ENCODE measurements around the gene ARF5. TPM values are rescaled to one million over a fixed set of nuclear protein-coding genes. Genes with fewer than 3 reads are reported as not detected.
A peak's percentile ranks its signal among the peaks of the same experiment; 100 is the strongest.
"Not testable (repeated sequence)": the region's sequence is repeated elsewhere in the genome, so short reads cannot be mapped to it uniquely, and the experiment has no call there.

The ARF5 gene
- polyA plus RNA-seq (2013, experiment 1 of 2; ENCODE audit: insufficient read length), result 155 TPM
- polyA plus RNA-seq (2013, experiment 2 of 2; ENCODE audit: insufficient read length), result 146 TPM

DNA sequence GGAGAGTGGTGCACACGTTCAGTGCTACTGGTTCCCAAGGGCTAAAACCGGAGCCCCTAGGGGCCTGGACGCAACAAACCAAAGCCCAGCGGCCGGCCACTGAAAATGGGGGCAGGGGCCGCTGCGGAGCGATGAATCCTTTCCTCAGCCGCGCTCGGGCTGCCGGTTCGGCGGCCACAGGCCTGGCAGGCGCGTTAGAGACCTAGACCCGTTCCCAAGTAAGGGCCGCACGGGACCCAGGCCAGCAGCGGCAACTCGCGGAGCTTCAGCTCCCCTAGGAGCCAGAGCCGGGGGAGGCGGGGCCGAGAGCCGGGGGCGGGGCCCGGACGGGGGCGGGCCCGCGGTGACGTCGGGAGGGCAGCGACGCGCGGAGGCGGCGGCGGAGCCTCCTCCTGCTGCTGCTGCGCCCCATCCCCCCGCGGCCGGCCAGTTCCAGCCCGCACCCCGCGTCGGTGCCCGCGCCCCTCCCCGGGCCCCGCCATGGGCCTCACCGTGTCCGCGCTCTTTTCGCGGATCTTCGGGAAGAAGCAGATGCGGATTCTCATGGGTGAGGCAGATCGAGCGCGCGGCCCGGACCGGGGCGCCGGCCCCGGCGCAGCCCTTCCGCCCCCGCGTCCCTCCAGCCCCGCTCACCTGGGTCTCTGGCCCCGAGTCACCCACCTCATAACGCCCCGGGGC lies at the start of gene ARF5:
TSS of gene ARF5 (plus strand) at position 393 of the 678 bp plus-strand sequence. CDS start at position 481, 88 bp downstream.
- DNase-seq, result peak; percentile 87

DNA sequence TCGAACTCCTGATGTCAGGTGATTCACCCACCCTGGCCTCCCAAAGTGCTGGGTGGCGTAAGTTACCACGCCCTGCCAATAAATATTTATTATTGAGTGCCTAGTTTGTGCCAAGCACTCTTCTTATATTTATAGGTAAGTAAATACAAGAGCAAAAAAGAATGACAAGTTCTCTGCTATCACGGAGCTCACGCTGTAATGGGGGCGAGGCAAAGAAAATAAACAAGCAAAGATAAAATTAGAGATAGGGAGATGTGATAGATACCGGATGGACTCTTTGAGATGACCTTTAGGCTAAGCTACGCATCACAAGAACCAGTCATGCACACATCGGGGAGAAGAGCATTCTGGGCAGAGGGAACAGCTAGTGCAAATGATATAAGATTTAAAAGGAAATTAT lies 49.1 kb upstream of the ARF5 start:
- no peak for DNase-seq

DNA sequence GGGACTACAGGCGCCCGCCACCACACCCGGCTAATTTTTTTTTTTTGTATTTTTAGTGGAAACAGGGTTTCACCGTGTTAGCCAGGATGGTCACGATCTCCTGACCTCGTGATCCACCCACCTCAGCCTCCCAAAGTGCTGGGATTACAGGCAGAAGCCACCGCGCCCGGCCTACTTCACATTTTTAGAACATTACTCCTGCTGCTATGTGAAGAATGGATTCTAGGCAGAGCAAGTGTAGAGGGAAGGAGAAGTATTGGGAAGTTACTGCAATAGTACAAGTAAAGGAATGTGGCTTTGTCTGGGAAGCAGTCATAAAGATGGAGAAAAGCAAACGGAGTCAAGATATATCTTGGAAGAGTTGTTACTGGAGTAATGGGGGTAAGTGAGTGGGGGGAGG lies 47.8 kb upstream of the ARF5 start:
- DNase-seq, result not testable (repeated sequence)

DNA sequence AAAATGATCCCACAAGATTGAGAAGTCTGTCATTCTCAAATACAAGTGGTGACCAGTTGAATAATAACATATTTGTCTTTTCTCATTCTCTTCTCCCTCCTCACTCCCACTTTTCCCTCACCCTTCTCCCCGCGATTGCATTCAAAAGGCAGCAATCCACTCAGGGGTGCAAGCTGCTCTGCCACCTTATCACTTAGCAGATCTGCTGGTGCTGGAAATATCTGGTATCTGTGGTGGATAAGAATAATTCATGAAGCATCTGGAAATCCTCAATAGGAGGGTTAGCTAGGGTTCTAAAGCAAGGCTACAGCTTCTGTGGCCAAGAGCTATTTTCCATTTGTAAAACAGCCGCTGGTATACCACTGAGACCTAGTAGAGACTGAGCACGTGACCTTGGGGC lies 46.7 kb upstream of the ARF5 start:
- DNase-seq, result no peak

DNA sequence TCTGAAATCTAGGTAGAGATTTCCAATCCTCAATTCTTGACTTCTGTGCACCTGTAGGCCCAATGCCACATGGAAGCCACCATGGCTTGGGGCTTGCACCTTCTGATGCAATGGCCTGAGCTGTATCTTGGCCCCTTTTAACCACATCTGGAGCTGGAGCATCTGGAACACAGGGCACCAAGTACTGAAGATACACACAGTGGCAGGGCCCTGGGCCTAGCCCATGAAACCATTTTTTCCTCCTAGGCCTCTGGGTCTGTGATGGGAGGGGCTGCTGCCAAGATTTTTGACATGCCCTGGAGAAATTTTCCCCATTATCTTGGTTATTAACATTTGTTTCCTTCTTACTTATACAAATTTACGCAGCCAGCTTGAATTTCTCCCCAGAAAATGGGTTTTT lies 41.9 kb upstream of the ARF5 start:
- DNase-seq, result no peak

DNA sequence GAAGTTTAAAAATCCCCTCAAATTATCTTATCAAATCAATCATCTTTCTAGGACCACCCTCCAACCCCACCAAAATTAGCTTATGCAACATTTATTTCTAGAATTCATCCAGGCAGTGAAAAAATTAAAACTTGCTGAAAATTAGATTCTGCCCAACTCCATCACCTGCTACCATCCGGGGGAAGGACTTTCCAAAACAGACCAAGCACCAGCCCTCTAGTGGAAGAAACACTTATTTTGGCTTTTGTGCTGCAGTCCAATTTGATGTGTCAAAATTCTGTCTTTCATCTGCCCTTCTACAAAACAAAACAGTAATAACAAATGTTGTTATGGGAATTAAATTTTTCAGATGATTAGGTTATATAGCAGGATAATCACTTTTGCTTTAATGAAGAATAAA lies 38.0 kb upstream of the ARF5 start:
- DNase-seq, result no peak

DNA sequence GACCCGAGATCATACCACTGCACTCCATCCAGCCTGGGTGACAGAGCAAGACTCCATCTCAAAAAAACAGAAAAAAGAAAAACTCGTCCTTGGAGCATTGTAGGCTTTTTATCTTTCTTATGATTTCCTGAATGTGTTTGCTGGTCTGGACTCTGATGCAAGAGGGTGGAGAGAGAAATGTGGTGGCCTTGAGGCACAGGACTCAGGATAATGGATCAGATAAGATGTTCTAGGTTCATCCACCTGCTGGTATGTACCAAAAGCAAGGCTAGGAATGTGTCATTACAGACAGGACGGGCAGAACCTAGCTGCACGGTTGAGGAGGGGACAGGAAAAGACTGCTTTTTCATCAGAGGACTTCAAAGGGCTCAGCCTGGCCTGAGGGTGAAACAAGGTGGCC lies 36.3 kb upstream of the ARF5 start:
- no peak for DNase-seq

DNA sequence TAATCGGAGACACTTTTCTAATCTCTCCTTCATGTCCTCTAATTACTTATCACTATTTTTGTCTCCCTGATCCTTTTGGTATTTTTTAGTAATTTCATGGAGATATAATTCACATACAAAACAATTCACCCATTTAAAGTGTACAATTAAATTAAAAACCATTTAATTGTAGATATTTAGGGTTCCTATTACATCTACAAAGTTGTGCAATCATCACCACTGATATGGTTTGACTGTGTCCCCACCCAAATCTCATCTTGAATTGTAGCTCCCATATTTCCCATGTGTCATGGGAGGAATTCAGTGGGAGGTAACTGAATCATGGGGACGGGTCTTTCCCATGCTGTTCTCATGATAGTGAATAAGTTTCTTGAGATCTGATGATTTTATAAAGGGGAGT lies 31.8 kb upstream of the ARF5 start:
- no peak for DNase-seq

DNA sequence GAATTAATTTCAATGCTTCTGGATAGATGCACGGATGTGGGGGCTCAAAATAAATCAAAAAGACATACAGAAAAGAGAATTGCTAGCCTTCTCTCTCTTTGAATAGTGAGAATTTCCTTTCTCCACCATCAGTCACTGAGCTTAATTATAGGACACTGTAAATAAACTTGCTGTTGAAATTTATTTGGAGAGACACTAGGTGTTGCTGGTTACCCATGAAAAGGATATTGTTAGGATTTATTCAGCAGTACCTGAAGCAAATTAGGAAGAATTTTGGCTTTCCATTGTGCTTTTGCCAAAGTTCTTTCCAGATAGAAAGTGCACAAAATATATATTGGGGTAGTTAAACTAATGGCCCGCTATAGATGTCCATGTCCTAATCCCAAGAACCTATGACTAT lies 30.4 kb upstream of the ARF5 start:
- no peak for DNase-seq

DNA sequence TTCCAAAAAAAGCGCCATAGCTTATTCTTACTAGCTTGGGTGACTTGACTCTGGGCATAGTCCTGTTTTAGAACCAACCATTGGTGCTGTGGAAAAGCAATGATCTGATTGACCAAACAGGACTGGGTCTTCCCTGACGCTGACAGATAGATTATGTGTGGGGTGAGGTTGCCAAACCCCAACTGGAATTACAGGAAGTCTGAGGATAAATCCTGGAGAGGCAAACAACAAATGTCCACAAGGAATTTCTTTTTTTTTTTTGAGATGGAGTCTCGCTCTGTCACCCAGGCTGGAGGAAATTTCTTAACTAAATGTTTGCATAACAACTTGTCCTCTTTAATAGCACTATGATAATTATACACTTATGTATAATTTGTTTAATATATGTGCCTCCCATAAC lies 22.0 kb upstream of the ARF5 start:
- no peak for DNase-seq

DNA sequence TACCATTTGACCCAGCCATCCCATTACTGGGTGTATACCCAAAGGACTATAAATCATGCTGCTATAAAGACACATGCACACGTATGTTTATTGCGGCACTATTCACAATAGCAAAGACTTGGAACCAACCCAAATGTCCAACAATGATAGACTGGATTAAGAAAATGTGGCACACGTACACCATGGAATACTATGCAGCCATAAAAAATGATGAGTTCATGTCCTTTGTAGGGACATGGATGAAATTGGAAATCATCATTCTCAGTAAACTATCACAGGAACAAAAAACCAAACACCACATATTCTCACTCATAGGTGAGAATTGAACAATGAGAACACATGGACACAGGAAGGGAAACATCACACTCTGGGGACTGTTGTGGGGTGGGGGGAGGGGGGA lies 20.2 kb upstream of the ARF5 start:
- DNase-seq, result not testable (repeated sequence)

DNA sequence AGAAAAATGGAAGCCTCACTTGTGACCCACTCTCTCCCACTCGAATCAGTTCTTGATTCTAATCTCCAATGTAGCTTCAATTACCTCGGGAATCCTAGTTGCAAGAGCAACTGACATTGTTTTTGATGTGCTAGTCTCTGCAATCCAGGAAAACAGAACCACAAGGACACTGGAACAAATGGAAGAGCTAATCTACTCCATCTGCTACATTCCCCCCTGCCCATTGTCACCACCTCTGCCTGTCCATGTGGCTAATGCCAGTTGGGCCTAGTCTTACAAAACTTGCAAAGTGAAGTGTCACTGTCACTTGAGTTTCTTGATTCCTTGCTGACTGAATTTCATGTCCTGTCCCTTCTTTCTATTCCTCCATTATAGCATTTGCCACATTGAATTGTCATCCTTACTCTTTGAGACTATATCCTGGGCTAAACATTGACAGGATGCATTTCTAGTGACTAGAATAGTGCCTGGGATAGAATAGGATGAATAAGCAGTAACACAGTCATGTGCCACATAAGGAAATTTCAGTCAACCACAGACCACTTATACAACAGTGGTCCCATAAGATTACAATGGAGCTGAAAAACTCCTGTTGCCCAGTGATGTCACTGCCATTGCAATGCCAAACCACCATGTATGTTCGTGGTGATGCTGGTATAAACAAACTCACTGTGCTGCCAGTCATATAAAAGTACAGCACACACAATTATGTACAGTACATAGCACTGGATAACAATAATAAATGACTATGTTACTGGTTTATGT lies 16.3 kb upstream of the ARF5 start:
- no peak for DNase-seq

DNA sequence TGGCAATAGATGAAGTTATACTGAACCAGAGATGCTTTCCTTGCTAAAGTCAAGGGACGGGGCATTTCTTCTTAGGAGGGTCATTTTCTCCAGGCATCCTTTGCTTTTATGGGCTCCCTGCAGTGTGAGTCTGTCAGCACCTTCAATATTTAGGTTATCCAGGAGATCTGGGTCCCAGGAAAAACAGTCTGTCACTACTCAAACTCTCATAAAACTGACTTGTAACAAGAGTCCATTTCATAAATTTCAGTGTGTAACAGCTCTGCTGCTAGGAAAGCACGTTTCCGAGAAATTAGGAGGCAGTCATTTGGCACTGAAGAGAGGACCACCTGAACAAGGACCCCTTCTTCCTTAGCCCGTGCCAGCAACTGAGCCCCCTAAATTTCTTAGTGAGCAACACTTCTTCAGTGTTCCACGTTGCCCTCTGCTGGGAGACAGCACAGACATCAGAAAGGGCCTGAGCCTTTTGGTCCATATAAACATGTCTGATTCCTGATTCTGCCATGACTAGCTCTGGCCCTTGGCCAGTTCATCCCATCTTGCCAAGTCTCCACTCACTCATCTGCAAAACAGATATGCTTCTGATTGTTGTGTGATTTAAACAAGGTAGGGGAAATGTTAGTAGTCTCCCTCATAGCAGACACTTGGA lies 10.1 kb upstream of the ARF5 start:
- peak; percentile 32 for DNase-seq

DNA sequence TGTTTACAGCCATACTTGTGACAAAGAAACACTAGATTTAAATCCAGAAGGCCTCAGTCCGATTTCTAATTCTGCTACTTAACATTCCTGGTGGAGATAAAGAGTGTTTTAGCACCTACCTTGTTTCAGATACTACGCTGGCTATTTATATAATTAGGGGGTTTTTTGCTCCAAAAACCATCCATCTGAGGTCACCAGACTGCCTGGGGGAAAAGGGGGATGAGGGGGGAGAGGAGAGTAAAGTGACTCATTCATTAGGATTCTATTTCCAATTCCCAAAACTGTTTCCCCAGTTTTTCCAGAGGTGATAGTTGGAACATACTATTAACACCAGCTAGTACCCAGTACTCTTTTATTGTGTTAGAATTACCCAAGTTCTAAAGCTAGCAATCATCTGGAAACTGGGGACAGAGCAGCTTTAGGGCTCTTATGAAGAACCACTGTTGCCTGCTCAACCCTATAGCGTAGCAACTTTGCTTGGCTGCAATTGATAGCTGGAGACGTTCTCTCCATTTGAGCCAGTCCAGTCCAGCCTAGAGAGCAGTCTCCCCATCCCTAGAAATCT lies 9.4 kb upstream of the ARF5 start:
- peak; percentile 32 for DNase-seq

DNA sequence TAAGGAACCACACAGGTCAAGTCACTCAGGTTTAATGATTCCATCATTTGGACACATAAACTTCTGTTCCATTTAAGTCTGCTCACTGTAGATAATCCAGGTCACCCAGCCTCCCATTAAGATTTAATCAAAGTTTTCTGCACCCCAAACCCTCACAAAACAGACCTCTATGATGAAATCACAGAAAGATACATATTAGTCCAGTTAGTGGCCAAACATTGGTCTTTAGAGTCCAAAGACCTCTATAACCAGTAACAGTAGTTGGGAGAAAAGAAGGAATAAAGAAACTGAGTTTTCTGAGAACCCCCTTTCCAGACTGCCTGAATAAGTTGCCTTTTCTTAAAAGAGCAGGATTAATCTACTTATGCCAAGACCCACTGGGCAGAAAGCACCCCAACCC lies 7.6 kb upstream of the ARF5 start:
- no peak for DNase-seq

DNA sequence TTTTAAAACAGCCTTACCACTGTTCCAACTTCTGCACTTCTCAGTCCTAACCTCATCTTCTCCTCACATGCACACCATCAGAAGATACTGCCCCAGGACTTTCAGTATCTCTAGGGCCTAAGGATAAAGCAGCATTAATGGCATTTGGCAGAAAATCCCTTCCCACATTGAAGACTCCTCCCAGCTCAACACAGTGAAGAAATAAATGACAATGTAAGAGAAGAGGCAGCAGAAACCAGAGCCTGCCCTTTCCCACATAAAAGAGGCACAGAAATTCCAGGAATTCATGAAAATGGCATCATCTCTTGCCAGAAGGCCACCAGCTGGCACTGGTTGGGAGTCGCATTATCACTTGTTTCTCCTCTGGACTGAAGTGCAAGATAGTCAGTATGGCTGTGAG lies 6.5 kb upstream of the ARF5 start:
- DNase-seq, result peak; percentile 14

DNA sequence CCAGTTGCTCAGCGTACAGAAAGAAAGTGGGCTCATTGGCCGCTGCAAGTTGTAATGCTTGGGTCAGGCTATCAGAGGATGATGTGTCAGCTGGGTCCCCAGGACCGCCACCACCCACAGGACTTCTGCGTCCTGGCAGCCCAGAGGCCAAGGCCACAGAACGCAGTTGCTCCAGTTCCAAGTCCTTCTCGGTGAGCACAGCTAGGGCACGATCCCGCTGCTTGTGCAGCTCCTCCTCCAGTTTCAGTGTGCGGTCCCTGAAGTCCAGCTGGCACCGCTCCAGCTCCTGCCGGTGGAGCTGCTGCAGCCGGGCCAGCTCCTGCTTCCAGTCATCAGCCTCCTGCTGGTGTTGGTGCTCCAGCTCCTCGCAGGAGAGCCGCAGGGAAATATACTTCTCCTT lies 5.8 kb upstream of the ARF5 start:
- DNase-seq, result no peak

DNA sequence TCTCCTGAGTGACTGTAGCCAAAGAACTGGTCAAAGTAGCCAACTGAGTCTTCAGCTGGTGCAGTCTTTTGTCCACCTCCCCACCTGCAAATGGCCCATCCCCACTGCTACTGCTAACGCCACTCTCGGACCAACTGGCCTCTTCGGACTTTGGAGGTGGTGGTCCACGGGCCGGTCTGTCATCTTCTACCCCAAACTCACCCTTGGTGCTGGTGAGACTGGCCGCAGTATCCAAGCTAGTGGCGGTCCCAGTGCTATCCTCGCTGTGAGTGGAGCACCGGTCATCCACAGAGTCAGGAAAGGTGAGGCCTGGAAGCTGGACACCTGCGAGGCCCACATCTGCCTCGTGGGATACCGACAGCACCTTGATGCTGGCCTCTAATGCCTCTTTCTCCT lies 3.6 kb upstream of the ARF5 start:
- DNase-seq, result no peak

DNA sequence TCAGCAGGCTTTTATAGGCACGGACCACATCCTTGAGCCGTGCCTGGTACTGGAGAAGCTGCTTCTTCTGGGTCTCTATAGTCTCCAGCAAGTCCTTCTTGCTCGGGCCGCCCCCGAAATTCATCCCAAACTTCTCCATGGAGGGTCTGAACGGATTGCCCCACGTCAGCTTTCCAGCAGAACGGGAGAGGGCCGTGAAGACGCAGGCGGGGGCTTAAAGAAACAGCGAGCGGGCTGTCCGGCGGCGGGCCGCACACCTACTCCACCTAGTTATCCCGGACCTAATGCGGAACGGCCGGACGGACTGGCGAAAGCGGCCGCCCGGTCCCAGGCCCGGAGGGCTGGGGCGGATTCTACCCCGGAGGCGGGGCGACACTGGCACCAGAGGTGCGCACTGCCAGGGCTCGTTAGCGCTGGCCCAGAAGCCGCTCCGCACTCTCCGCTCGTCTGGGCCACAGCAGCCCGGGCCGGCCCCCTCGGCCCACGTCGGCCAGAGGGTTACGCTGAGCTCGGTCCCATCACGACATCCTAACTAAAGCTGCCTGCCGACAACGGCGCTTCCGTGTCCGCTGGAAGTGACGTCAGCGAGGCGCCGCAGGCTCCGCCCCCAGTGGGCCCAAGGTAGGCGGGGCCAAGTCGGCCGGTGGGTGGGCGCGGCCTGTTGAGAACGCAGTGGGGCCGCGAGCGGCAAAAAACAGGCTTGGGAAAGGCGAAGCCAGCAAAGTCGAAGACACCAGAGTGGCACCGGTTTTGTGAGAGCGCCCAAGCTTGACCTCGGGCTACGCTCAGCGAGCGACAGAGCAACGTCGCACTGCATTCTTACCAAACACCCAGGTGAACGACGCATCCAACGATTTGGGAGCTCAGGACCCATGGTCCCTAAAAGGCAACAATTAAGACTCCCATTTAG lies 2.9 kb upstream of the ARF5 start, which contains the start of gene GCC1:
TSS of gene GCC1 (minus strand) at position 553 of the 910 bp plus-strand sequence. CDS start at position 139, 414 bp downstream.
- peak; percentile 89 for DNase-seq

DNA sequence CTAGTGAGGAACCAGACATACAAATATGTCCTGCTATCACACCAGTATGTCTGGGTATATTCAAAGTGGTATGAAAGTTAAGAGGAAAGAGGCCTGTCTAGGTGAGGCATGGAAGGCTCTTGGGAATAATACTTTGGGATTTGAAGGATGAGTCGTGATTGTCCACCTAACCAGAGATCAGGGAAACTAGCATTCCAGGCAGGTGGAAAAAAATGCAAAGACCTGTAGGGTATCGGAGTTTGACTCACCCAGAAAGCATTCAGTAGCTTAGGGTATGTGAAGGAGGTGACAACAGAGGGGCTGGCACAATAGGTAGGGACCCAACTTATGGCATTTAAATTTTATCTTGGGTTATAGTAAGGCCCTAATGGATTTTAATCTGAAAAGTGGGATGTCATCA lies 1.9 kb upstream of the ARF5 start:
- DNase-seq, result no peak

DNA sequence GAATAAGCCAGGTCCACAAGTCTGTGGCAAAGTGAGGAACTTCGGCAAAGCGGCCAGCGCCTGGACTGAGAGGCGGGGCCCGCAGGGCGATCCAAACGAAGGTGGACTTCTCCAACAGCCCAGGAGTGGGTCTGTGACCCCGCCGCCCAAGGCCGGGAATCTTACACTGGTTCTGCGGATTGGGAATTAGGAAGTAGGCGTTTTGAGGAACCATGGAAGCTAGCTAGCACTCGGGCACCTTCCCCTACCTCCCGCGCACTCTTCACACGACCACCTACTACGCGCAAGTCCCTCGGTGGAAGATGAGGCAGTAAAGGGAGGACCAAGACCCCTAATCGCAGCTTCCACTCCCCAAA lies 570 bp upstream of the ARF5 start:
- DNase-seq, result no peak

Measured in fibroblast of skin of scalp (primary cell).